IMR-90 (cell line): Measurements from ENCODE around the gene DENND1A.

Source experiments
- SMC3 ChIP-seq: fragments of 150-350 bp; IDR thresholded peaks from 2 replicates; pipeline ENCODE4 v1.6.1; 2016; ENCODE audit warnings: low read depth, mild to moderate bottlenecking, antibody characterized with exemption, low read length, moderate library complexity
- TF ChIP-seq, protein P1 (sequence below): conservative IDR thresholded peaks from 2 replicates; pipeline ENCODE4 v1.5.1; 2012; ENCODE audit warnings: mild to moderate bottlenecking, low read depth, low read length, improper control_type of control experiment

DNA sequence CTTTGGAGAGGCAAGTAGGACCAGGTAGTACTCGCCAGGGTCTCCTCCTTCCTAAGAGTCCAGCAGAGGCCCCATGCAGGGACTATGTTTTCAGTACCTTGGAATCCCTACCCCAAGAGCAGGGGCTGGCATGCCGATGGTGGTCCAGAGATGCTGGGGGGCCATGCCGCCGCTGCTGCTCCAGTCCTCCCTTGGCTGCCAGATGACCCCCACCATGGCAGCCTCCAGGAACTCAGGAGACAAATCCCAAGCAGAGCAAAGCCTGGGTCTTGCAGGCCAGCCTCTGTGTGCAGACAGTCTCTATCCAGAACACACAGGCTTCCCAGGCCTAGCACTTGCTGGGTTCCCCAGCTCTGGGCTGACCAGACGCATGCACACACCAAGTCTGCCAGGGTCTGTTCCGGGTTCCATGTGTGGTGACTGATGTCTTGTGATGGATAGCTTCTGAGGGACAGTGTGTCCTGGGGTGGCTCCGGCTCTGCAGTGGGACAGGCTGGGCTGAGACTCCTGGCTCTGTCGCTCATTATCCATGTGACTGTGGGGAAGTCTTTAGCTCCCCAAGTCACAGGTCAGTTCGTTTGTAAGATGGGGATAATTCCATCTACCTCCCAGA lies 446.6 kb downstream of the DENND1A start:
- TF ChIP-seq SMC3, result no peak
- TF ChIP-seq, protein P1, sequence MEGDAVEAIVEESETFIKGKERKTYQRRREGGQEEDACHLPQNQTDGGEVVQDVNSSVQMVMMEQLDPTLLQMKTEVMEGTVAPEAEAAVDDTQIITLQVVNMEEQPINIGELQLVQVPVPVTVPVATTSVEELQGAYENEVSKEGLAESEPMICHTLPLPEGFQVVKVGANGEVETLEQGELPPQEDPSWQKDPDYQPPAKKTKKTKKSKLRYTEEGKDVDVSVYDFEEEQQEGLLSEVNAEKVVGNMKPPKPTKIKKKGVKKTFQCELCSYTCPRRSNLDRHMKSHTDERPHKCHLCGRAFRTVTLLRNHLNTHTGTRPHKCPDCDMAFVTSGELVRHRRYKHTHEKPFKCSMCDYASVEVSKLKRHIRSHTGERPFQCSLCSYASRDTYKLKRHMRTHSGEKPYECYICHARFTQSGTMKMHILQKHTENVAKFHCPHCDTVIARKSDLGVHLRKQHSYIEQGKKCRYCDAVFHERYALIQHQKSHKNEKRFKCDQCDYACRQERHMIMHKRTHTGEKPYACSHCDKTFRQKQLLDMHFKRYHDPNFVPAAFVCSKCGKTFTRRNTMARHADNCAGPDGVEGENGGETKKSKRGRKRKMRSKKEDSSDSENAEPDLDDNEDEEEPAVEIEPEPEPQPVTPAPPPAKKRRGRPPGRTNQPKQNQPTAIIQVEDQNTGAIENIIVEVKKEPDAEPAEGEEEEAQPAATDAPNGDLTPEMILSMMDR, result no peak
